T1000 (cell line): ENCODE results near the gene PSMD13.
"Not testable (repeated sequence)": the region's sequence is repeated elsewhere in the genome, so short reads cannot be mapped to it uniquely, and the experiment has no call there.

Experiments used
- DNase-seq: peaks from one replicate; lab custom pipeline; 2025; ENCODE audit warnings: mixed read lengths; lab: John Stamatoyannopoulos, UW

Gene PSMD13

DNA sequence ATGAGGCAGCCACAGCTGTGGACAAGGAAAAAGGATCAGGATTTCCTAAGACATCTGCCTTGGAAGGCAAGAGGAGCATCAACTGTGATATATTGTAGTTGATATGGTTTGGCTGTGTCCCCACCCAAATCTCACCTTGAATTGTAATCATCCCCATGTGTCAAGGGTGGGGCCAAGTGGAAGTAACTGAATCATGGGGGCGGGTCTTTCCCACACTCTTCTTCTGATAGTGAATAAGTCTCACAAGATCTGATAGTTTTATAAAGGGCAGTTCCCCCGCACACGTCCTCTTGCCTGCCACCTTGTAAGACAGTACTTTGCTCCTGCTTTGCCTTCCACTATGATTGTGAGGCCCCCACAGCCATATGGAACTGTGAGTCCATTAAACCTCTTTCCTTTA lies 19.1 kb upstream of the PSMD13 start:
- no peak for DNase-seq

DNA sequence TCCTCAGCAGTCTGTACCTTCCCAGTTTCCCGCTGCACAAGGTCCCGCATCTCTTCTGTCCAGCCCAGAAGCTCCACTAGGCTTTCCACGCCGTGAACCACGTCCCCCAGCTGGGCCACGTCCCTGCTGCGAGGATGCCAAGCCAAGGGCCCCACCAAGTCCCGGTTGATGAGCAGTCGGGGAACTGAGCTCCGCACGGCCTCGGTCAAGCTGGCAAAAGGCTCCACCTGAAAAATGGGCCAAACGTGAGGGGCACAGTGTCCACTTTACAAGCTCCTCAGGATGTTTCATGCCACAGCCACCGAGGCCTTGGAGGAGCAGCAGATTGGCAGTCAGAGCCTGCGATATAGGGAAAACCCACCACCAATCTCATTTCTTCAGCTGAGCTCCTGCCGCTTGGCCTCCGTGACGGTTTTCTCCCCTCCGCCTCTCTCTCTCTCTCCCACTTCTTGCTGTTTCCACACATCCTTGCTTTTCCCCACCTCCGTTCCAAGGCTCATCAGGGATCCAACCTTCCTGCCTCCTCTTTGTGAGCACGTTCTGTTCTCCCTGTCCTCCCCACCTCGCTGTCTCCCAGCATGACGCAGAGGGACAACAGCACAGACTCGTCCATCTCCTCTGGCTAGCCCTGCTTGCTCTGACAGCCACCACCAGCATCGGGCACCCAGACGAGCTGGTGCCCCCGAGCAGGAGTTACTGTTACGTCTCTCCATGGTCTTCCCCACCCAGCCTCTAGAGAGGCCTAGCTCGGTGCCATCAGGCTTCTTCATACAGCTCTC lies 17.8 kb upstream of the PSMD13 start:
- no peak for DNase-seq

DNA sequence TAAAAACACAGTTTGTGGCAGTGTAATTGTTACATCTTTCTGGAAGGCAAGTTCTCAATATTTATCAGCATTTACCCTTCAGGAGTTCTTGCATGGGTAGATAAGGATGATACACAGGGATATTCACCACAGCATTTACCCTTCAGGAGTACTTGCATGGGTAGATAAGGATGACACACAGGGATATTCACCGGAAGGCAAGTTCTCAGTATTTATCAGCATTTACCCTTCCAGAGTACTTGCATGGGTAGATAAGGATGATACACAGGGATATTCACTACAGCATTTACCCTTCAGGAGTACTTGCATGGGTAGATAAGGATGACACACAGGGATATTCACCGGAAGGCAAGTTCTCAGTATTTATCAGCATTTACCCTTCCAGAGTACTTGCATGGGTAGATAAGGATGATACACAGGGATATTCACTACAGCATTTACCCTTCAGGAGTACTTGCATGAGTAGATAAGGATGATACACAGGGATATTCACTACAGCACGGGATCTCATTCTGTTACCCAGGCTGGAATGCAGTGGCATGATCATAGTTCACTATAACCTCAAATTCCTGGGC lies 16.0 kb upstream of the PSMD13 start:
- not testable (repeated sequence) for DNase-seq

GRCh38 chr11:221539-221938 lies 15.2 kb upstream of the PSMD13 start:
- DNase-seq, result no peak

- no peak for DNase-seq
Observed at GRCh38 chr11:221998-222789, 14.6 kb upstream of the PSMD13 start.

GRCh38 chr11:223026-223789 lies 13.6 kb upstream of the PSMD13 start:
- DNase-seq, result no peak

DNA sequence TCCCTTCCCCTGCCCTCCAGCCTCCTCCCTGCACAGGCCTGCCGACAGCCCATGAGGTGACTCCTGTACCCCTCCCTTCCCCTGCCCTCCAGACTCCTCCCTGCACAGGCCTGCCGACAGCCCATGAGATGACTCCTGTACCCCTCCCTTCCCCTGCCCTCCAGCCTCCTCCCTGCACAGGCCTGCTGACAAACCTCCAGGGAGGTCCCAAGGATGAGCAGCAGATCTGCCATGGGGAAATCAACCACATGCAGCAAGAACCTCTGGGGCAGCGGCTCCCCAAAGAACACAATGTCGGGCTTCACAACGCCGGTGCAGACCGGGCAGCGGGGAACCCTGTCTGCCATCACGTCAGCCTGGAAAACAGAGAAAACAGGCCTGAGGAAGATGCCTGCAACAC lies 12.9 kb upstream of the PSMD13 start:
- no peak for DNase-seq

GRCh38 chr11:224424-224823 lies 12.4 kb upstream of the PSMD13 start:
- no peak for DNase-seq

- no peak for DNase-seq
Observed at GRCh38 chr11:225734-226453, 10.9 kb upstream of the PSMD13 start.

DNA sequence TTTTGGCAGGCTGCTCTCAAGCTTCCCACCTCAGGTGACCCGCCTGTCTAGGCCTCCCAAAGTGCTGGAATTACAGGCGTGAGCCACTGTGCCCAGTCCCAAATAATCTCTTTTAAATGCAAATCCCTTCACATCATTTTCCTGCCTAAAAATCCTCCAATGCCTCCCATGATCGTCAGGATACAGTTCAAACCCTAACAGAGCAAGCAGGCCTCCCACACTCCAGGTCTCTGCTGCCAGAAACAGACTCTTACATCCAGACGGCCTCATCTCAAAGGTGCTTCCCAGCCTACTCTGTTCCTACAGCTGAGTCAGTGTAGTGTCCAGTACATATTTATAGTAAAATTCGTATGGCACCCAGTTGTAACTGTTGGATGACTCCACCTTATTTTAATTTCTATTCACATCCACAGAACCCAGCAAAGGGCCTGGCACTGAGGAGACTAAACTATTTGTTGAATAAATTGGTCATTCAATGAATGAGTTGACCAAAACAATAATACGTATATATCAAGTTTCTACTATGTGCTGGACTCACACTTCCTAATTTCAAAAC lies 8.9 kb upstream of the PSMD13 start:
- DNase-seq, result no peak

DNA sequence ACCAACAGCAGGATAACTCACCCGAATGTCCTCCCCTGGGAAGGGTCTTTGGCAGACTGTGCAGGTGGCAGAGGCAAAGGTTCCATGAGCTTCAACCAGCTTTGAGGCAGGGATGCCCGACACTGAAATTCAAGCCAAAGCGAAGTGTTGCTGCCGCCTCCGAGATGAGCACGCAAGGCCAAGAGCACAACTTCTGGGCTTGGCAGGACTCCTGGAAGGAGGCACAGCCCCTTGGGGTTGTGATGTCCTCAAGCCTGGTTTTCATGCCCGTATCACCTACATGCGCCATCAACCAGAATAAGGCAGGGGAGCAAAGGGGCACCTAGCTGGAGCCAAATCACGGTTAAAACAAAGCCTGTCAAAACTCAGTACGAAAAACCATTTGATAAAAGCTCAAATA lies 6.3 kb upstream of the PSMD13 start:
- no peak for DNase-seq

DNA sequence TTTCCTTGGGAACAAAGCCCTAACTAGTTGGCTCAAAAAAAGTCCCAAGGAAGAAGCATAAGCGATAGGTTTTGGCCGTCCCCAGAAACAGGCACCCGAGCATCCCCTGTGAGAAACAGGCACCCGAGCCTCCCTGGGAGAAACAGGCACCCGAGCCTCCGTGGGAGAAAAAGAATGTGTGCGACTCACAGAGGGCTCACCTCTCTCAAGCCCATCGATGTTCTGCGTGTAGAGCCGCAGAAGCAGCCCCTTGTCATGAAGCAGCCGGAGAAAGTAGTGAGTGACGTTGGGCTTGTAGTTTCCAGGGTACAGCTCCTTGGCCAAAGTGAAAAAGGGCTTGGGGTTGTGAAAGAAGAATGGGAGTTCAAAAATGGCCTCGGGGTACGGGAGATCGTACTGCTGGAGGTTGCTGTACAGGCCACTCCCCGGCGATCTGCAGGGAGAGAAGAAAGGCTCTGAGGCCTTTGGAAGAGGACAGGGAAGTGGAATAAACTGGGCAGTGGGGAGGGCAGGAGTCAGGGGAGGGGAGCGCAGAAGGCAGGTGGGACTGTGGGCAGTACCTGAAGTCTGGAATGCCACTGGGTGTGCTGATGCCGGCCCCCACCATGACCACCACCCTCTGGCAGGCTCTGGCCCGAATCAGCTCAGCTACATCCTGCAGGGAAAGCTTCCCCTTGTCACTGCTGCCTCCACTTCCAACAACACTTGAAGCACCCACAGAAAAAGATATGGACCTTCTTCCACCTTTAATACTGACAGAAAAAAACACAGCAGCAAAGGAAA lies 3.8 kb upstream of the PSMD13 start:
- DNase-seq, result no peak

GRCh38 chr11:235180-235579 lies 1.6 kb upstream of the PSMD13 start:
- DNase-seq, result no peak

GRCh38 chr11:235609-235996 lies 1.2 kb upstream of the PSMD13 start:
- DNase-seq, result no peak

GRCh38 chr11:235997-236773 lies 591 bp upstream of the PSMD13 start, which contains the start of gene SIRT3:
SIRT3 (minus strand) TSS chr11:236342; CDS start chr11:236328, 14 bp downstream.
- DNase-seq, result peak; percentile 53

- DNase-seq, result not testable (repeated sequence)
Observed at GRCh38 chr11:238346-238745, 1.6 kb downstream of the PSMD13 start.

GRCh38 chr11:240315-240714 lies 3.5 kb downstream of the PSMD13 start:
- no peak for DNase-seq

DNA sequence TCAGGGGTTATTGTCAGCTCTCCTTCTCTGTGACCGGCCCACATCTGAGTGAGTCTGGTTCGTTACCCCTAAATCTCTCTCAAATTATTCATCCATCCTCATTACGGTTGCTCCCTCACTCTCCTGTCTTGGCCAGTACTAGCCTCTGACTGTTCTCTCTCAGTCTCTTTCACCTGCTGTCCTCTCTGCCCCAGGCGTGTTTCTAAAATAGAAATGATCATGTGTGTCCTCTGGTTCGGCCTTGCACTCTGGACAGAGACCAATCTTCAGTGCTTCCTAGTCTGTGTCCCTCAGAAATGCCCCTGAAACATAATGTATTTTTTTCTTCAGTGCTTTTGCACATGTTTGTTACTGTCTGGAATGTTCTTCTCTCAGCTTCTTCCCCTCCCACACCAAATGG lies 4.9 kb downstream of the PSMD13 start:
- DNase-seq, result no peak

DNA sequence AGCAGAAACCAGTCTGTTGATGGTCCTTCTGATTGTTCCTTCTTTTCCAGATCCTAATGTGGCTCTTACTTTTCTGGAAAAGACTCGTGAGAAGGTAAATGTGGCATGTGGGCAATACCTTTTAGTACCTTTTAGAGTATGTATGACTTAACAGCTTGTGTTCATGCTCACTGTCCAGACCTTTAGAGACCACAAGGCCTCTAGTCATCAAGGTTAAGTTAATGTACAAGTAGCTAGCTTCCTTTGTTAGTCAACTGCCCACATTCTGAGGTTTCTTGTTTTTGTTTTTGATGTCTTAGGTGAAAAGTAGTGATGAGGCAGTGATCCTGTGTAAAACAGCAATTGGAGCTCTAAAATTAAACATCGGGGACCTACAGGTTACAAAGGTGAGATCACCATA lies 7.6 kb downstream of the PSMD13 start:
- no peak for DNase-seq

- DNase-seq, result no peak
Observed at GRCh38 chr11:249062-249461, 12.3 kb downstream of the PSMD13 start.
